Measurements from ENCODE around the gene PHLPP2. TPM values are rescaled to one million over a fixed set of nuclear protein-coding genes. Genes with fewer than 3 reads are reported as not detected.

The PHLPP2 gene
- total RNA-seq, 2 donors from 2014 or later: 12.4 to 12.8 TPM

GRCh38 chr16:71659471-71659870 lies 65.0 kb downstream of the PHLPP2 start:
- Histone ChIP-seq H3K9ac (ENCODE audit: extremely low read depth, low read length, poor library complexity, severe bottlenecking) (no peak overlapping the region), H3K4me3 (ENCODE audit: low read length) (no peak overlapping the region), H3K9me3 (ENCODE audit: control insufficient read depth, low read length) (no peaks in the 10 kb centered on the region), H3K27ac (ENCODE audit: low read depth, low read length) (no peak overlapping the region), H3K36me3 (ENCODE audit: control insufficient read depth, insufficient read depth, low read length) (peaks cover 56% of the 10 kb centered on the region), H3K4me1 (ENCODE audit: control insufficient read depth, insufficient read depth, low read length) (no peaks in the 10 kb centered on the region), H3K27me3 (ENCODE audit: control insufficient read depth, insufficient read depth, low read length, poor library complexity, severe bottlenecking) (no peaks in the 10 kb centered on the region)
- no peaks in the 10 kb centered on the region for H3K9me3 Mint-ChIP-seq
- no peak overlapping the region for H3K27ac Mint-ChIP-seq
- no peak overlapping the region for H3K4me3 Mint-ChIP-seq
- peaks cover 5% of the 10 kb centered on the region for H3K4me1 Mint-ChIP-seq
- no peaks in the 10 kb centered on the region for H3K27me3 Mint-ChIP-seq (ENCODE audit: insufficient read depth)
- peaks cover 61% of the 10 kb centered on the region for H3K36me3 Mint-ChIP-seq (ENCODE audit: low read depth)
- TF ChIP-seq CTCF (conservative IDR thresholded peaks at IDR 0.05): no peak
- DNase-seq: no peak
- WGBS, 2 experiments (ENCODE audit: insufficient coverage in 1 of 2, insufficient read length in 1 of 2): 86 to 100% methylated on average over 2 of the region's 2 CpGs

- Histone ChIP-seq H3K4me1 (ENCODE audit: control insufficient read depth, insufficient read depth, low read length) (no peaks in the 10 kb centered on the region), H3K36me3 (ENCODE audit: control insufficient read depth, insufficient read depth, low read length) (peaks cover 60% of the 10 kb centered on the region), H3K9ac (ENCODE audit: extremely low read depth, low read length, poor library complexity, severe bottlenecking) (no peak overlapping the region), H3K9me3 (ENCODE audit: control insufficient read depth, low read length) (no peaks in the 10 kb centered on the region), H3K4me3 (ENCODE audit: low read length) (no peak overlapping the region), H3K27ac (ENCODE audit: low read depth, low read length) (no peak overlapping the region), H3K27me3 (ENCODE audit: control insufficient read depth, insufficient read depth, low read length, poor library complexity, severe bottlenecking) (no peaks in the 10 kb centered on the region)
- Mint-ChIP-seq H3K36me3 (ENCODE audit: low read depth) (peaks cover 59% of the 10 kb centered on the region), H3K27ac (no peak overlapping the region), H3K27me3 (ENCODE audit: insufficient read depth) (no peaks in the 10 kb centered on the region), H3K9me3 (no peaks in the 10 kb centered on the region), H3K4me3 (no peak overlapping the region), H3K4me1 (peaks cover under 1% of the 10 kb centered on the region)
- DNase-seq: no peak
- TF ChIP-seq CTCF (conservative IDR thresholded peaks at IDR 0.05): no peak
- 93 to 100% methylated on average over 3 to 4 of the region's 4 CpGs for WGBS, 2 experiments (ENCODE audit: insufficient coverage in 1 of 2, insufficient read length in 1 of 2)
These were observed 65.7 kb downstream of the PHLPP2 start for GRCh38 chr16:71658771-71659170.

- no peak overlapping the region for H3K9ac ChIP-seq (ENCODE audit: extremely low read depth, low read length, poor library complexity, severe bottlenecking)
- no peaks in the 10 kb centered on the region for H3K9me3 ChIP-seq (ENCODE audit: control insufficient read depth, low read length)
- no peak overlapping the region for H3K27ac ChIP-seq (ENCODE audit: low read depth, low read length)
- Mint-ChIP-seq H3K27ac (no peak overlapping the region), H3K4me1 (peaks cover 3% of the 10 kb centered on the region), H3K27me3 (ENCODE audit: insufficient read depth) (no peaks in the 10 kb centered on the region), H3K9me3 (no peaks in the 10 kb centered on the region), H3K36me3 (ENCODE audit: low read depth) (peaks cover 41% of the 10 kb centered on the region), H3K4me3 (no peak overlapping the region)
- 96 to 100% methylated on average over 6 to 7 of the region's 7 CpGs for WGBS, 2 experiments (ENCODE audit: insufficient coverage in 1 of 2, insufficient read length in 1 of 2)
- H3K4me1 ChIP-seq (ENCODE audit: control insufficient read depth, insufficient read depth, low read length): no peaks in the 10 kb centered on the region
- peaks cover 46% of the 10 kb centered on the region for H3K36me3 ChIP-seq (ENCODE audit: control insufficient read depth, insufficient read depth, low read length)
- TF ChIP-seq CTCF (conservative IDR thresholded peaks at IDR 0.05): no peak
- H3K27me3 ChIP-seq (ENCODE audit: control insufficient read depth, insufficient read depth, low read length, poor library complexity, severe bottlenecking): no peaks in the 10 kb centered on the region
- DNase-seq: no peak
- H3K4me3 ChIP-seq (ENCODE audit: low read length): no peak overlapping the region
These were observed 74.8 kb downstream of the PHLPP2 start for GRCh38 chr16:71649704-71650103.
